ENCODE data around the gene PCNX1.

PCNX1 gene

GRCh38 chr14:71076462-71077092 lies 169.3 kb downstream of the PCNX1 start:
- Histone ChIP-seq H3K4me1 (ENCODE audit: control insufficient read depth, insufficient read depth, low read length) (no peaks in the 10 kb centered on the region), H3K4me3 (ENCODE audit: low read depth, low read length) (no peak overlapping the region), H3K9me3 (ENCODE audit: control insufficient read depth, insufficient read depth, low read depth, low read length) (no peaks in the 10 kb centered on the region), H3K27ac (ENCODE audit: extremely low read depth, low read depth, low read length) (no peak overlapping the region), H3K36me3 (ENCODE audit: control insufficient read depth in 2 of 2, insufficient read depth in 1 of 2, low read length in 2 of 2) (peaks cover 12 to 70% of the 10 kb centered on the region in 2 experiments)
- ChIA-PET POLR2A (no interaction called here), CTCF (no interaction called here)
- TF ChIP-seq ZSCAN30 (tag by site-specific recombination; IDR thresholded peaks at IDR 0.05), result no peak
- no peak for TF ChIP-seq ZSCAN16 (tag by site-specific recombination; IDR thresholded peaks at IDR 0.05)
- TF ChIP-seq, protein P1, sequence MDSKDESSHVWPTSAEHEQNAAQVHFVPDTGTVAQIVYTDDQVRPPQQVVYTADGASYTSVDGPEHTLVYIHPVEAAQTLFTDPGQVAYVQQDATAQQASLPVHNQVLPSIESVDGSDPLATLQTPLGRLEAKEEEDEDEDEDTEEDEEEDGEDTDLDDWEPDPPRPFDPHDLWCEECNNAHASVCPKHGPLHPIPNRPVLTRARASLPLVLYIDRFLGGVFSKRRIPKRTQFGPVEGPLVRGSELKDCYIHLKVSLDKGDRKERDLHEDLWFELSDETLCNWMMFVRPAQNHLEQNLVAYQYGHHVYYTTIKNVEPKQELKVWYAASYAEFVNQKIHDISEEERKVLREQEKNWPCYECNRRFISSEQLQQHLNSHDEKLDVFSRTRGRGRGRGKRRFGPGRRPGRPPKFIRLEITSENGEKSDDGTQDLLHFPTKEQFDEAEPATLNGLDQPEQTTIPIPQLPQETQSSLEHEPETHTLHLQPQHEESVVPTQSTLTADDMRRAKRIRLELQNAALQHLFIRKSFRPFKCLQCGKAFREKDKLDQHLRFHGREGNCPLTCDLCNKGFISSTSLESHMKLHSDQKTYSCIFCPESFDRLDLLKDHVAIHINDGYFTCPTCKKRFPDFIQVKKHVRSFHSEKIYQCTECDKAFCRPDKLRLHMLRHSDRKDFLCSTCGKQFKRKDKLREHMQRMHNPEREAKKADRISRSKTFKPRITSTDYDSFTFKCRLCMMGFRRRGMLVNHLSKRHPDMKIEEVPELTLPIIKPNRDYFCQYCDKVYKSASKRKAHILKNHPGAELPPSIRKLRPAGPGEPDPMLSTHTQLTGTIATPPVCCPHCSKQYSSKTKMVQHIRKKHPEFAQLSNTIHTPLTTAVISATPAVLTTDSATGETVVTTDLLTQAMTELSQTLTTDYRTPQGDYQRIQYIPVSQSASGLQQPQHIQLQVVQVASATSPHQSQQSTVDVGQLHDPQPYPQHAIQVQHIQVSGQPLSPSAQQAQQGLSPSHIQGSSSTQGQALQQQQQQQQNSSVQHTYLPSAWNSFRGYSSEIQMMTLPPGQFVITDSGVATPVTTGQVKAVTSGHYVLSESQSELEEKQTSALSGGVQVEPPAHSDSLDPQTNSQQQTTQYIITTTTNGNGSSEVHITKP (tag by site-specific recombination; IDR thresholded peaks at IDR 0.05), result no peak

- CTCF ChIA-PET, result no interaction called here
- no peak overlapping the region for H3K27ac ChIP-seq (ENCODE audit: extremely low read depth, low read depth, low read length)
- peaks cover 12 to 53% of the 10 kb centered on the region in 2 experiments for H3K36me3 ChIP-seq (ENCODE audit: control insufficient read depth in 2 of 2, insufficient read depth in 1 of 2, low read length in 2 of 2)
- H3K4me1 ChIP-seq (ENCODE audit: control insufficient read depth, insufficient read depth, low read length), result no peaks in the 10 kb centered on the region
- H3K4me3 ChIP-seq (ENCODE audit: low read depth, low read length), result no peak overlapping the region
- POLR2A ChIA-PET, result no interaction called here
- H3K9me3 ChIP-seq (ENCODE audit: control insufficient read depth, insufficient read depth, low read depth, low read length), result no peaks in the 10 kb centered on the region
- TF ChIP-seq ZNF174 (tag by site-specific recombination; IDR thresholded peaks at IDR 0.05) (no peak), ZNF645 (tag by site-specific recombination; IDR thresholded peaks at IDR 0.05) (no peak), SETDB1 (IDR thresholded peaks at IDR 0.05; ENCODE audit: insufficient read length, low read length) (peak; percentile 15)
These were observed 171.2 kb downstream of the PCNX1 start for GRCh38 chr14:71078500-71078899.

DNA sequence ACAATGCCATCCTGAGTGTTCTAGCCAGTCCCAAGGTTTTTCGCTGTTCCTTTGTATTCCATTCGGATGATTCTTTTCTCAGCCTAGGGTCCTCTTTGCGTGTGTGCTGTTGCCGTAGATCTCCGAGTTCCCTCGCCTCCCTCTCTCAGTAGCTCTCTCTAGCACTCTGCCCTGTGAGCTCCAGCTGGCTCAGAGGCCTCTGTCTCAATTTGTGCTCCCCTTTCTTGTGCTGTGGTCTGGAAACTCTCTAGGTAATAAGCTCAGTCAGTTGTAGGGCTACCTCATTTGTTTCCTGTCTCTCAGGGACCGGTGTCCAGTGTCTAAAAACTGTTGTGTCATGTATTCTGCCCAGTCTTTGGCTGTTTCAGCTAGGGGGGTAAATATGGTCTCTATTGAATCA lies 179.3 kb downstream of the PCNX1 start:
- CTCF ChIA-PET, result interaction anchor here (1.9 kb wide), 1 partner anchor 18 kb away, joined by 7 read pairs; no protein-coding TSS in a partner anchor
- no peak overlapping the region for H3K27ac ChIP-seq (ENCODE audit: extremely low read depth, low read depth, low read length)
- TF ChIP-seq, protein P2, sequence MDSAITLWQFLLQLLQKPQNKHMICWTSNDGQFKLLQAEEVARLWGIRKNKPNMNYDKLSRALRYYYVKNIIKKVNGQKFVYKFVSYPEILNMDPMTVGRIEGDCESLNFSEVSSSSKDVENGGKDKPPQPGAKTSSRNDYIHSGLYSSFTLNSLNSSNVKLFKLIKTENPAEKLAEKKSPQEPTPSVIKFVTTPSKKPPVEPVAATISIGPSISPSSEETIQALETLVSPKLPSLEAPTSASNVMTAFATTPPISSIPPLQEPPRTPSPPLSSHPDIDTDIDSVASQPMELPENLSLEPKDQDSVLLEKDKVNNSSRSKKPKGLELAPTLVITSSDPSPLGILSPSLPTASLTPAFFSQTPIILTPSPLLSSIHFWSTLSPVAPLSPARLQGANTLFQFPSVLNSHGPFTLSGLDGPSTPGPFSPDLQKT (IDR thresholded peaks at IDR 0.05; ENCODE audit: borderline replicate concordance, low read depth, low read length), result no peak
- TF ChIP-seq ZNF112 (tag by site-specific recombination; IDR thresholded peaks at IDR 0.05) (no peak), ZBTB48 (tag by site-specific recombination; IDR thresholded peaks at IDR 0.05) (no peak), ZNF785 (tag by site-specific recombination; IDR thresholded peaks at IDR 0.05) (no peak), ZBTB26 (tag by site-specific recombination; optimal IDR thresholded peaks at IDR 0.05) (no peak), ZNF555 (tag by site-specific recombination; conservative IDR thresholded peaks at IDR 0.05) (no peak), ZSCAN18 (tag by site-specific recombination; IDR thresholded peaks at IDR 0.05) (no peak)
- TF ChIP-seq, protein P1 (tag by site-specific recombination; IDR thresholded peaks at IDR 0.05), result no peak
- TF ChIP-seq, protein P3, sequence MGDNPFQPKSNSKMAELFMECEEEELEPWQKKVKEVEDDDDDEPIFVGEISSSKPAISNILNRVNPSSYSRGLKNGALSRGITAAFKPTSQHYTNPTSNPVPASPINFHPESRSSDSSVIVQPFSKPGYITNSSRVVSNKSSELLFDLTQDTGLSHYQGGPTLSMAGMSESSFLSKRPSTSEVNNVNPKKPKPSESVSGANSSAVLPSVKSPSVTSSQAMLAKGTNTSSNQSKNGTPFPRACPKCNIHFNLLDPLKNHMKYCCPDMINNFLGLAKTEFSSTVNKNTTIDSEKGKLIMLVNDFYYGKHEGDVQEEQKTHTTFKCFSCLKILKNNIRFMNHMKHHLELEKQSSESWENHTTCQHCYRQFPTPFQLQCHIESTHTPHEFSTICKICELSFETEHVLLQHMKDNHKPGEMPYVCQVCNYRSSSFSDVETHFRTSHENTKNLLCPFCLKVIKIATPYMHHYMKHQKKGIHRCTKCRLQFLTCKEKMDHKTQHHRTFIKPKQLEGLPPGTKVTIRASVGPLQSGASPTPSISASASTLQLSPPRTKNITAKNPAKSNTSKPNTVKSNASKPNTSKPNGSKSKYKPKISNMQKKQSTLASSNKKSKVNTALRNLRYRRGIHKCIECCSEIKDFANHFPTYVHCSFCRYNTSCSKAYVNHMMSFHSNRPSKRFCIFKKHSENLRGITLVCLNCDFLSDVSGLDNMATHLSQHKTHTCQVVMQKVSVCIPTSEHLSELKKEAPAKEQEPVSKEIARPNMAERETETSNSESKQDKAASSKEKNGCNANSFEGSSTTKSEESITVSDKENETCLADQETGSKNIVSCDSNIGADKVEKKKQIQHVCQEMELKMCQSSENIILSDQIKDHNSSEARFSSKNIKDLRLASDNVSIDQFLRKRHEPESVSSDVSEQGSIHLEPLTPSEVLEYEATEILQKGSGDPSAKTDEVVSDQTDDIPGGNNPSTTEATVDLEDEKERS (tag by site-specific recombination; IDR thresholded peaks at IDR 0.05), result no peak

More for the DNA sequence above, 179.3 kb downstream of the PCNX1 start:
- Histone ChIP-seq H3K4me3 (ENCODE audit: low read depth, low read length) (no peak overlapping the region), H3K4me1 (ENCODE audit: control insufficient read depth, insufficient read depth, low read length) (no peaks in the 10 kb centered on the region), H3K36me3 (ENCODE audit: control insufficient read depth in 2 of 2, insufficient read depth in 1 of 2, low read length in 2 of 2) (peaks cover 20 to 49% of the 10 kb centered on the region in 2 experiments), H3K9me3 (ENCODE audit: control insufficient read depth, insufficient read depth, low read depth, low read length) (no peaks in the 10 kb centered on the region)
- POLR2A ChIA-PET, result no interaction called here

Measured in HEK293 (cell line).